DND-41 (cell line): ENCODE measurements around the gene PIGQ.

Source experiments
- ATAC-seq: fragments of 200-7000 bp; cut with Tn5 transposase; 3 replicates; pipeline ENCODE4 v1.9.1; 2021; ENCODE audit warnings: low read depth; ENCODE audit not compliant: insufficient read depth
- DNase-seq: peaks from one replicate; pipeline ENCODE4 v3.0.0-alpha.2; 2020
- H2AFZ ChIP-seq: 2 replicates; pipeline ENCODE4 v1.6.0; 2012; ENCODE audit warnings: low read depth, low read length
- H3K27ac ChIP-seq: 2 replicates; pipeline ENCODE4 v1.5.1; 2012; ENCODE audit warnings: low read length, inconsistent platforms
- H3K27me3 ChIP-seq: fragments of 200-600 bp; sonication (generic); 2 replicates; pipeline ENCODE4 v1.6.0; 2012; ENCODE audit warnings: low read length, mild to moderate bottlenecking, inconsistent platforms; ENCODE audit not compliant: insufficient read depth, poor library complexity
- H3K36me3 ChIP-seq: 2 replicates; pipeline ENCODE4 v1.5.1; 2012; ENCODE audit warnings: low read length, inconsistent platforms; ENCODE audit not compliant: insufficient read depth
- H3K4me1 ChIP-seq: 2 replicates; pipeline ENCODE4 v1.5.1; 2012; ENCODE audit warnings: mild to moderate bottlenecking, low read length; ENCODE audit not compliant: insufficient read depth
- H3K4me2 ChIP-seq: 2 replicates; pipeline ENCODE4 v1.6.0; 2012; ENCODE audit warnings: mild to moderate bottlenecking, moderate library complexity, low read length, inconsistent platforms; ENCODE audit not compliant: insufficient read depth
- H3K4me3 ChIP-seq, 2 experiments: fragments of 200-600 bp in 1 of 2; shearing (Covaris generic) in 1 of 2; 2 replicates each; pipeline ENCODE4 v1.5.1; 2012 to 2016; ENCODE audit warnings: inconsistent platforms in 2 of 2, low read length in 2 of 2, mild to moderate bottlenecking in 2 of 2, low read depth in 1 of 2, moderate library complexity in 1 of 2
- H3K79me2 ChIP-seq: 2 replicates; pipeline ENCODE4 v1.6.0; 2012; ENCODE audit warnings: low read length, inconsistent platforms; ENCODE audit not compliant: insufficient read depth
- H3K9ac ChIP-seq: 2 replicates; pipeline ENCODE4 v1.6.0; 2012; ENCODE audit warnings: low read depth, mild to moderate bottlenecking, inconsistent platforms, low read length, moderate library complexity
- H3K9me3 ChIP-seq: 2 replicates; pipeline ENCODE4 v1.5.1; 2012; ENCODE audit warnings: low read length, moderate library complexity, mild to moderate bottlenecking, inconsistent platforms; ENCODE audit not compliant: insufficient read depth, severe bottlenecking
- H4K20me1 ChIP-seq: 2 replicates; pipeline ENCODE4 v1.6.0; 2012; ENCODE audit warnings: low read length; ENCODE audit not compliant: insufficient read depth
- EZH2 ChIP-seq: IDR thresholded peaks from 3 replicates; pipeline ENCODE4 v1.6.1; 2012; ENCODE audit warnings: borderline replicate concordance, low read depth, mild to moderate bottlenecking, moderate library complexity, low read length, inconsistent platforms; ENCODE audit not compliant: severe bottlenecking
- TF ChIP-seq, protein P1 (sequence below): IDR thresholded peaks from 2 replicates; pipeline ENCODE4 v1.5.1; 2012; ENCODE audit warnings: borderline replicate concordance, low read length, moderate library complexity, mild to moderate bottlenecking; ENCODE audit not compliant: poor library complexity, severe bottlenecking; ENCODE audit errors: extremely low read depth

The PIGQ gene

DNA sequence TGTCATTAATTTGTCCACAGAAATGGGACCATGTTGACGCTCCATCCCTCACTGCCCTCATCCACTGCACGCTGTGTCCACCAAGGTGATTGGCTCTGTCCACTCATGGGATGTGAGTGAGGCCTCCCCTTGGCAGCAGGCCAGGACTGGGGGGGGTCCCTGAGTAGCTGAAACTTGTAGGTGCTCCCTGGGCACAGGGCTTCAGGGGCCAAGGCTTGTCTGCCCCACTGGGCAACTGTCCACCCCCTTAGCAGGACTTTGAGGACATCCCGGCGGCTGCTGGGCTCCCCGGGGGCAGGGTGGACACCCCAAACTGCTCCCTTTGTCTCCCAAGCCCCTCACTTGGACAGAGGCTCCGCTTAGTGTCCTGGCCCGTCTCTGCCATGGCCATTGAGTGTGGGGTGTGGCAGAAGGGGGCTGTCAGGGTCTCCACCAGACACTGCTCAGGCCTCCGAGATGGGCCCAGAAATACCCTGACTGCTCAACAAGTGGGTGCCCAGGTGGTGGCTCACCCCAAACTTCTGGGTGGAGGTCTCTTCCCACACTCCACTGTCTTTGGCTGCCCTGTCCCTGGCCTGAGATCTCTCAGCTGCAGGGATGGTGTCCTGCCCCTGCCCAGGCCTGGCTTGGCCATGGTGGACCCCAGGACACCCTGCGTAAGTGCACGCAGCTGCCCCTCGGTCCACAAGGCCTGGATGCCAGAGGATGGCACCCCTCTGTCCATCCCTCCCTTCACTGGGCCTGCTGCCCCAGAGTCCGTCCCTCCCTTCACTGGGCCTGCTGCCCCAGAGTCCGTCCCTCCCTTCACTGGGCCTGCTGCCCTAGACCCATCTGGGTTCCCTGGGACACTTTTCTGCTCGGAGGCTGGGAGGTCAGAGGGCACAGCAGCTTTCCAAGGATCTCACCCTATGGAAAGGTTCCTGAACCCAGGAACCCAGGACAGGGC lies 17.1 kb downstream of the PIGQ start:
- H3K27ac ChIP-seq, result 0 out of 2 replicates have a peak overlapping the region, but pooled peaks have one; percentile 15

DNA sequence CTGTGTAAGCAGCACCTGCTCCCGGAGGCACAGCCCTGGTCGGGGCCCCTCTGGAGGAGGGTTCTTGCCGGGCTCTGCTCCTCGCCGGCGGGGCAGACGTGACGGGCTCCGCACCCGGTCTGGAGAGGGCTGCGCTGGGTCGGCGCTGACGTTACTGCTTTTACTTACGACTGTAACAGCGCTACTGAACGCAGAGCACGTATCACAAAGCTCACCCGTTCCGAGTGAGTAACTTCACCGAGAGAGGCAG lies 18.8 kb downstream of the PIGQ start:
- ATAC-seq (peak; percentile 2; the same call in 1 of the 3 replicates), DNase-seq (peak; percentile 62)
- peak overlapping the region; percentile 96 for H3K4me2 ChIP-seq
- peaks cover 55% of the 10 kb centered on the region for H3K79me2 ChIP-seq
- no peaks in the 10 kb centered on the region for H3K9me3 ChIP-seq
- H3K36me3 ChIP-seq, result peaks cover 14% of the 10 kb centered on the region
- peaks cover 36% of the 10 kb centered on the region for H3K4me1 ChIP-seq
- H3K27ac ChIP-seq, result peak overlapping the region; percentile 95
- peaks cover 58% of the 10 kb centered on the region for H4K20me1 ChIP-seq
- TF ChIP-seq, protein P1, sequence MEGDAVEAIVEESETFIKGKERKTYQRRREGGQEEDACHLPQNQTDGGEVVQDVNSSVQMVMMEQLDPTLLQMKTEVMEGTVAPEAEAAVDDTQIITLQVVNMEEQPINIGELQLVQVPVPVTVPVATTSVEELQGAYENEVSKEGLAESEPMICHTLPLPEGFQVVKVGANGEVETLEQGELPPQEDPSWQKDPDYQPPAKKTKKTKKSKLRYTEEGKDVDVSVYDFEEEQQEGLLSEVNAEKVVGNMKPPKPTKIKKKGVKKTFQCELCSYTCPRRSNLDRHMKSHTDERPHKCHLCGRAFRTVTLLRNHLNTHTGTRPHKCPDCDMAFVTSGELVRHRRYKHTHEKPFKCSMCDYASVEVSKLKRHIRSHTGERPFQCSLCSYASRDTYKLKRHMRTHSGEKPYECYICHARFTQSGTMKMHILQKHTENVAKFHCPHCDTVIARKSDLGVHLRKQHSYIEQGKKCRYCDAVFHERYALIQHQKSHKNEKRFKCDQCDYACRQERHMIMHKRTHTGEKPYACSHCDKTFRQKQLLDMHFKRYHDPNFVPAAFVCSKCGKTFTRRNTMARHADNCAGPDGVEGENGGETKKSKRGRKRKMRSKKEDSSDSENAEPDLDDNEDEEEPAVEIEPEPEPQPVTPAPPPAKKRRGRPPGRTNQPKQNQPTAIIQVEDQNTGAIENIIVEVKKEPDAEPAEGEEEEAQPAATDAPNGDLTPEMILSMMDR, result no peak
- no peak for TF ChIP-seq EZH2
- peak overlapping the region; percentile 89 for H3K9ac ChIP-seq
- peak overlapping the region; percentile 82 for H2AFZ ChIP-seq
- H3K4me3 ChIP-seq, result peak overlapping the region; percentile 66 to 85; a peak in 3 of 4 replicates
- H3K27me3 ChIP-seq, result no peaks in the 10 kb centered on the region

More for the DNA sequence above, 17.1 kb downstream of the PIGQ start:
- DNase-seq (peak; percentile 6), ATAC-seq (no peak)
- H4K20me1 ChIP-seq, result peaks cover 47% of the 10 kb centered on the region
- H3K27me3 ChIP-seq, result no peaks in the 10 kb centered on the region
- H2AFZ ChIP-seq, result no peak overlapping the region
- TF ChIP-seq, protein P1, result no peak
- TF ChIP-seq EZH2, result no peak
- peak overlapping the region; percentile 96 for H3K4me2 ChIP-seq
- peaks cover 38% of the 10 kb centered on the region for H3K79me2 ChIP-seq
- peak overlapping the region; percentile 89 for H3K9ac ChIP-seq
- peaks cover 33% of the 10 kb centered on the region for H3K4me1 ChIP-seq
- H3K9me3 ChIP-seq, result no peaks in the 10 kb centered on the region
- peaks cover 9% of the 10 kb centered on the region for H3K36me3 ChIP-seq
- H3K4me3 ChIP-seq, result peak overlapping the region in 1 of 2 experiments; percentile 85; a peak in 2 of 4 replicates

DNA sequence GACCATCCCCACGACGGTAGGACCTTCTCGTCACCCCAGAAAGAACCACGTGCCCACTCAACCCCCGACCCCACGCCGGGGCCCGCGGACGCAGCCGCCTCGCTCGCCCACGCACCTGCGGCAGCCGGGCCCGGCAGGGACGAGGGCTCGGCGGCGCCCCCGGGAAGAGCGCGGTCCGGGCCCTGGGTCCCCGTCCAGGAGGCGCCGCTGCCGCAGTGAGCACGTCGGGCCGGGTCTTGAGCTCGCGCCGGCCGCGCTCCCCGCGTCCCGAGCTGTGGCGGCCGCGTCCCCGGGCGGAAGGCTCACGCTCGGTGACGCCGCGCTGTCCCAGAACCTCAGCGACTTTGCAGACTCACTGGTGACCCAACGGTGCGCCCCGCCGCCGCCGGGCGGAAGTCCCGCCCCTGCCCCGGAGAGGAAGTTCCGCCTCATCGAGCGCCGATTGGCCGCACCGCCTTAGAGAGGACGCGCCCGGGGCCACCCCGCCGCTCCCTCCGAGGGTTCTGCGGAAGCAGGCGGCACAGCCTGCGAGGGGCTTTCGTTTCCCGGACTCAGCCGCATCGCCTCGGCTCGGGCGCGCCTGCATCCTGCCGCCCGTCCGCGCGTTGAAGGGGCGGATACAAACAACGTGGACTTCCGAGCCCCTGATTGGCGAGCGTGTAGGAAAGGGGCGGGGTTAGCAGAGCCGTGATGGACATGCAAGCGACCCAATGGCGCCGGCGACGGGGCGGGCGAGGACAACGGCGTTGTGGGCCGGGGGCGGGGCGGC lies 19.3 kb downstream of the PIGQ start:
- TF ChIP-seq EZH2, result no peak
- TF ChIP-seq, protein P1, result no peak
- H3K9ac ChIP-seq, result peak overlapping the region; percentile 89
- no peaks in the 10 kb centered on the region for H3K27me3 ChIP-seq
- H3K4me3 ChIP-seq, result peak overlapping the region; percentile 66 to 85; a peak in 3 of 4 replicates
- peak overlapping the region; percentile 95 for H3K27ac ChIP-seq
- peaks cover 36% of the 10 kb centered on the region for H3K4me1 ChIP-seq
- H3K79me2 ChIP-seq, result peaks cover 60% of the 10 kb centered on the region
- DNase-seq (peak; percentile 98), ATAC-seq (peak; percentile 75)
- H3K36me3 ChIP-seq, result peaks cover 14% of the 10 kb centered on the region
- H4K20me1 ChIP-seq, result peaks cover 63% of the 10 kb centered on the region
- H2AFZ ChIP-seq, result peak overlapping the region; percentile 82
- peak overlapping the region; percentile 96 for H3K4me2 ChIP-seq
- no peaks in the 10 kb centered on the region for H3K9me3 ChIP-seq
